ENCODE results near the gene NEK1. TPM values are rescaled to one million over a fixed set of nuclear protein-coding genes. Genes with fewer than 3 reads are reported as not detected.
"Not testable (repeated sequence)": the region's sequence is repeated elsewhere in the genome, so short reads cannot be mapped to it uniquely, and the experiment has no call there.

Gene NEK1
- total RNA-seq, 1 experiment from 2014 or later: 6.0 TPM

GRCh38 chr4:169573889-169574288, 38.5 kb downstream of the NEK1 start:
- no peak overlapping the region for H3K4me3 Mint-ChIP-seq (ENCODE audit: low read depth, unreplicated experiment)
- no peaks in the 10 kb centered on the region for H3K36me3 Mint-ChIP-seq (ENCODE audit: insufficient read depth, unreplicated experiment)
- CTCF ChIA-PET: interaction anchor here (0.7 kb wide), 1 partner anchor 38 kb away, joined by 6 read pairs; the partner anchor contains the start of gene NEK1
- no peaks in the 10 kb centered on the region for H3K4me1 Mint-ChIP-seq (ENCODE audit: low read depth, unreplicated experiment)
- H3K9me3 Mint-ChIP-seq (ENCODE audit: low read depth, unreplicated experiment): no peaks in the 10 kb centered on the region
- no TSS peak for BruUV-seq (replicated peaks)
- TF ChIP-seq, protein P1, sequence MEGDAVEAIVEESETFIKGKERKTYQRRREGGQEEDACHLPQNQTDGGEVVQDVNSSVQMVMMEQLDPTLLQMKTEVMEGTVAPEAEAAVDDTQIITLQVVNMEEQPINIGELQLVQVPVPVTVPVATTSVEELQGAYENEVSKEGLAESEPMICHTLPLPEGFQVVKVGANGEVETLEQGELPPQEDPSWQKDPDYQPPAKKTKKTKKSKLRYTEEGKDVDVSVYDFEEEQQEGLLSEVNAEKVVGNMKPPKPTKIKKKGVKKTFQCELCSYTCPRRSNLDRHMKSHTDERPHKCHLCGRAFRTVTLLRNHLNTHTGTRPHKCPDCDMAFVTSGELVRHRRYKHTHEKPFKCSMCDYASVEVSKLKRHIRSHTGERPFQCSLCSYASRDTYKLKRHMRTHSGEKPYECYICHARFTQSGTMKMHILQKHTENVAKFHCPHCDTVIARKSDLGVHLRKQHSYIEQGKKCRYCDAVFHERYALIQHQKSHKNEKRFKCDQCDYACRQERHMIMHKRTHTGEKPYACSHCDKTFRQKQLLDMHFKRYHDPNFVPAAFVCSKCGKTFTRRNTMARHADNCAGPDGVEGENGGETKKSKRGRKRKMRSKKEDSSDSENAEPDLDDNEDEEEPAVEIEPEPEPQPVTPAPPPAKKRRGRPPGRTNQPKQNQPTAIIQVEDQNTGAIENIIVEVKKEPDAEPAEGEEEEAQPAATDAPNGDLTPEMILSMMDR (IDR thresholded peaks at IDR 0.05; ENCODE audit: unreplicated experiment): no peak
- no peak overlapping the region for H3K27ac Mint-ChIP-seq (ENCODE audit: unreplicated experiment)
- no peak for DNase-seq
- H3K27me3 Mint-ChIP-seq (ENCODE audit: unreplicated experiment): no peaks in the 10 kb centered on the region
- intact Hi-C loops (cut with micrococcal nuclease; ENCODE audit: unreplicated experiment): no loop called here

- Mint-ChIP-seq H3K36me3 (ENCODE audit: insufficient read depth, unreplicated experiment) (peaks cover 2% of the 10 kb centered on the region), H3K9me3 (ENCODE audit: low read depth, unreplicated experiment) (no peaks in the 10 kb centered on the region), H3K27me3 (ENCODE audit: unreplicated experiment) (no peaks in the 10 kb centered on the region), H3K4me3 (ENCODE audit: low read depth, unreplicated experiment) (no peak overlapping the region), H3K27ac (ENCODE audit: unreplicated experiment) (no peak overlapping the region), H3K4me1 (ENCODE audit: low read depth, unreplicated experiment) (no peaks in the 10 kb centered on the region)
- DNase-seq: no peak
- no TSS peak for BruUV-seq (replicated peaks)
- CTCF ChIA-PET: no interaction called here
- intact Hi-C loops (cut with micrococcal nuclease; ENCODE audit: unreplicated experiment): no loop called here
- TF ChIP-seq, protein P1 (IDR thresholded peaks at IDR 0.05; ENCODE audit: unreplicated experiment): no peak
These were observed 40.9 kb downstream of the NEK1 start for GRCh38 chr4:169571435-169571834.

DNA sequence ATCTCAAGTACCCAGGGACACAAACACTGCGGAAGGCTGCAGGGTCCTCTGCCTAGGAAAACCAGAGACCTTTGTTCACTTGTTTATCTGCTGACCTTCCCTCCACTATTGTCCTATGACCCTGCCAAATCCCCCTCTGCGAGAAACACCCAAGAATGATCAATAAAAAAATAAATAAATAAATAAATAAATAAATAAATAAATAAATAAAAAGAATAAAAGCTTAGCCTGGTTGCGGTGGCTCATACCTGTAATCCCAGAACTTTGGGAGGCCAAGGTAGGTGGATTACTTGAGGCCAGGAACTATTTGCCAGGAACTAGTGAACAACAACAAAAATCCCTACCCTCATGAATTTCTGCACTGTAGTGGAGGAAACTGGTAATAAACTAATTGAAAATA, 41.4 kb downstream of the NEK1 start:
- intact Hi-C loops (cut with micrococcal nuclease; ENCODE audit: unreplicated experiment); BruUV-seq (replicated peaks); CTCF ChIA-PET; H3K4me3 Mint-ChIP-seq (ENCODE audit: low read depth, unreplicated experiment); H3K9me3 Mint-ChIP-seq (ENCODE audit: low read depth, unreplicated experiment); H3K27me3 Mint-ChIP-seq (ENCODE audit: unreplicated experiment); H3K4me1 Mint-ChIP-seq (ENCODE audit: low read depth, unreplicated experiment); H3K27ac Mint-ChIP-seq (ENCODE audit: unreplicated experiment); H3K36me3 Mint-ChIP-seq (ENCODE audit: insufficient read depth, unreplicated experiment); DNase-seq: not testable (repeated sequence)

DNA sequence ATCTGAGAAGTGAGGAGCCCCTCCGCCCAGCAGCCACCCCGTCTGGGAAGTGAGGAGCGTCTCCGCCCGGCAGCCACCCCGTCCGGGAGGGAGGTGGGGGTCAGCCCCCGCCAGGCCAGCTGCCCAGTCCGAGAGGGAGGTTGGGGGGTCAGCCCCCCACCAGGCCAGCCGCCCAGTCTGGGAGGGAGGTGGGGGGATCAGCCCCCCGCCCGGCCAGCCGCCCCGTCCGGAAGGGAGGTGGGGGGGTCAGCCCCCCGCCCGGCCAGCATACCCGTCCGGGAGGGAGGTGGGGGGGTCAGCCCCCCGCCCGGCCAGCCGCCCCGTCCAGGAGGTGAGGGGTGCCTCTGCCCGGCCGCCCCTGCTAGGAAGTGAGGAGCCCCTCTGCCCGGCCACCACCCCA, 42.1 kb downstream of the NEK1 start:
- intact Hi-C loops (cut with micrococcal nuclease; ENCODE audit: unreplicated experiment); H3K9me3 Mint-ChIP-seq (ENCODE audit: low read depth, unreplicated experiment); H3K27ac Mint-ChIP-seq (ENCODE audit: unreplicated experiment); H3K36me3 Mint-ChIP-seq (ENCODE audit: insufficient read depth, unreplicated experiment); CTCF ChIA-PET; H3K4me3 Mint-ChIP-seq (ENCODE audit: low read depth, unreplicated experiment); DNase-seq; H3K4me1 Mint-ChIP-seq (ENCODE audit: low read depth, unreplicated experiment); H3K27me3 Mint-ChIP-seq (ENCODE audit: unreplicated experiment); BruUV-seq (replicated peaks): not testable (repeated sequence)

GRCh38 chr4:169569188-169569587, 43.2 kb downstream of the NEK1 start:
- H3K36me3 Mint-ChIP-seq (ENCODE audit: insufficient read depth, unreplicated experiment); H3K4me1 Mint-ChIP-seq (ENCODE audit: low read depth, unreplicated experiment); DNase-seq; H3K9me3 Mint-ChIP-seq (ENCODE audit: low read depth, unreplicated experiment); H3K27ac Mint-ChIP-seq (ENCODE audit: unreplicated experiment); CTCF ChIA-PET; H3K4me3 Mint-ChIP-seq (ENCODE audit: low read depth, unreplicated experiment); H3K27me3 Mint-ChIP-seq (ENCODE audit: unreplicated experiment); BruUV-seq (replicated peaks): not testable (repeated sequence)
- intact Hi-C loops (cut with micrococcal nuclease; ENCODE audit: unreplicated experiment): loop anchor here (5.0 kb wide), 2 partner anchors 478 to 647 kb away; no protein-coding TSS in a partner anchor

GRCh38 chr4:169567916-169568315, 44.5 kb downstream of the NEK1 start:
- CTCF ChIA-PET: no interaction called here

More at GRCh38 chr4:169567916-169568315, 44.5 kb downstream of the NEK1 start:
- Mint-ChIP-seq H3K27me3 (ENCODE audit: unreplicated experiment) (no peaks in the 10 kb centered on the region), H3K4me3 (ENCODE audit: low read depth, unreplicated experiment) (no peak overlapping the region), H3K27ac (ENCODE audit: unreplicated experiment) (no peak overlapping the region), H3K36me3 (ENCODE audit: insufficient read depth, unreplicated experiment) (peaks cover 4% of the 10 kb centered on the region), H3K9me3 (ENCODE audit: low read depth, unreplicated experiment) (no peaks in the 10 kb centered on the region), H3K4me1 (ENCODE audit: low read depth, unreplicated experiment) (no peaks in the 10 kb centered on the region)
- DNase-seq: no peak
- intact Hi-C loops (cut with micrococcal nuclease; ENCODE audit: unreplicated experiment): loop anchor here (5.0 kb wide), 2 partner anchors 479 to 646 kb away; no protein-coding TSS in a partner anchor
- BruUV-seq (replicated peaks): no TSS peak
- TF ChIP-seq, protein P1 (IDR thresholded peaks at IDR 0.05; ENCODE audit: unreplicated experiment): no peak
